Smooth muscle cell (in vitro differentiated cells): ENCODE results near the gene PDCD1LG2. TPM values are rescaled to one million over a fixed set of nuclear protein-coding genes. Genes with fewer than 3 reads are reported as not detected.

ENCODE experiments used
- DNase-seq: peaks from one replicate; lab custom pipeline; 2025; ENCODE audit not compliant: unreplicated experiment; lab: John Stamatoyannopoulos, UW
- H2AFZ ChIP-seq: fragments of 200-600 bp; sonication (generic); 2 replicates; pipeline ENCODE4 v1.6.0; 2016; ENCODE audit warnings: antibody characterized with exemption, low read depth, mild to moderate bottlenecking
- H3F3A ChIP-seq: fragments of 200-600 bp; sonication (generic); 2 replicates; pipeline ENCODE4 v1.6.0; 2017; ENCODE audit warnings: antibody characterized with exemption, low read depth
- H3K27ac ChIP-seq: fragments of 200-600 bp; sonication (generic); 2 replicates; pipeline ENCODE4 v1.5.1; 2016; ENCODE audit warnings: low read depth, mild to moderate bottlenecking
- H3K27me3 ChIP-seq: fragments of 200-600 bp; sonication (generic); 2 replicates; pipeline ENCODE4 v1.6.1; 2016; ENCODE audit warnings: low read depth, mild to moderate bottlenecking
- H3K36me3 ChIP-seq: fragments of 200-600 bp; sonication (generic); 2 replicates; pipeline ENCODE4 v1.5.1; 2016; ENCODE audit warnings: low read depth
- H3K4me1 ChIP-seq: fragments of 200-600 bp; sonication (generic); 2 replicates; pipeline ENCODE4 v1.5.1; 2016; ENCODE audit warnings: low read depth
- H3K4me2 ChIP-seq: fragments of 200-600 bp; sonication (generic); 2 replicates; pipeline ENCODE4 v1.6.0; 2016; ENCODE audit warnings: mild to moderate bottlenecking
- H3K4me3 ChIP-seq: fragments of 200-600 bp; sonication (generic); 2 replicates; pipeline ENCODE4 v1.5.1; 2016; ENCODE audit warnings: mild to moderate bottlenecking
- H3K79me2 ChIP-seq: fragments of 200-600 bp; sonication (generic); 2 replicates; pipeline ENCODE4 v1.6.0; 2016; ENCODE audit warnings: low read depth, mild to moderate bottlenecking
- H3K9ac ChIP-seq: fragments of 200-600 bp; sonication (generic); 2 replicates; pipeline ENCODE4 v1.6.0; 2016; ENCODE audit warnings: low read depth
- H3K9me3 ChIP-seq: fragments of 200-600 bp; sonication (generic); replicated peaks from 2 replicates; pipeline ENCODE4 v1.5.1; 2016; ENCODE audit warnings: low read depth
- H4K20me1 ChIP-seq: fragments of 200-600 bp; sonication (generic); 2 replicates; pipeline ENCODE4 v1.6.0; 2016; ENCODE audit warnings: low read depth
- WGBS: methylation state at CpG from one replicate; pipeline ENCODE4 v1.1.7; 2016; ENCODE audit warnings: low lambda C conversion rate; 5-methylcytosine and 5-hydroxymethylcytosine counted together
- polyA plus RNA-seq: library from polyadenylated mRNA; unstranded; fragments of >200 nt; fragmentation: Nextera tagmentation; extraction: Ambion mirVana; gene quantifications from 2 replicates; pipeline ENCODE4 v1.2.1, GENCODE V29; 2016
- total RNA-seq: library from RNA; depleted of rRNA; stranded (reverse); fragments of >200 nt; gene quantifications from 2 replicates; pipeline ENCODE4 v1.2.3, GENCODE V29; 2014
- TF ChIP-seq, protein P1 (sequence below): fragments of 200-600 bp; sonication (generic); IDR thresholded peaks from 2 replicates; pipeline ENCODE4 v1.5.1; 2017; ENCODE audit warnings: borderline replicate concordance, mild to moderate bottlenecking, antibody characterized with exemption; ENCODE audit not compliant: insufficient read depth, poor library complexity, severe bottlenecking

Gene PDCD1LG2
- total and polyA plus RNA-seq, 2 experiments from 2014 or later = 10.0 to 11.6 TPM

DNA sequence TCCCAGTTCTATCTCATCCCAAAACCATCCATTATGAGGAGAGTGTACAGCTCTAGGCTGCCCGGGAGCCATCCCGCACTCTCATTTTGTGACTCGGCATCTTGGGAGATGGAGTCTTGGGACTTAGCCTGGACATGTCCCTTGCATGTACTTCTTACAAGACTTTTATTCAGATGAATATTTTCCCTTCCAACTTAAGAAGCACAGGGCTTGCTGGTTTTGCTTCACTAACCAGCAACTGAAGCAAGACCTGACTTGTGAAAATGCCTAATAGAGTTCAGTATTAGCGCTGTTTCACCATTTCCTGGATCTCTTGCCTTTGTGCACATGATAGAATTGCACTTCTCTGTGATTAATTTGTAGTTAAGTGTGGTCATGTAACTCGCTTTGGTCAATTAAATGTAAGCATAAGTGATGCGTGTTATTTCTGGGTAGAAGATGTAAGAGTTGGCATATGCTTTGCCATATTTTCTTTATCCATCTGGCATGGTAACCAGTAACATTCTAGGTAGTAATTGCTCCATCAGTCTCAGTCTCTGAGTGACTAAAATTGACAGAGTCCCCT is 55.8 kb downstream of the PDCD1LG2 start:
- H3K9me3 ChIP-seq = no peaks in the 10 kb centered on the region
- no peaks in the 10 kb centered on the region for H3K27me3 ChIP-seq

DNA sequence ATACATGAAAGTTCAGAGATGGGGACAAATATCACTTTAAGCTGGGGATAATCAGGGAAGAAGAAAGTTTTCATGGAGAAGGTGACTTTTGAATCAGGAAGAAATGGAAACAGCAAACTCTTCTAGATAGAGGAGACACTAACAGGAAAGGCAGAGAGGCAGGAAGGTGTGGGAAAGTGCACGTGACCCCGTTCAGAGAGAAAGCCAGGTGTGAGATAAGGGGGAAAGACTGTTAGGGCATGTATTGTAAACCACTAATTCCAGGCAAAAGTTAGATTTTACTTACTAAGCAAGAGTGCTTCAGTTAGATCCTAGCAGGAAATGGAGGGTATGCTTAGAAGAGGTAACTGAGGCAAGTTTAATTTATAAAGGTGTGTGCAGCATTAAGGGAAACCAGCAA is 58.5 kb downstream of the PDCD1LG2 start:
- Histone ChIP-seq H3F3A (no peaks in the 10 kb centered on the region), H4K20me1 (no peaks in the 10 kb centered on the region), H2AFZ (no peak overlapping the region), H3K27ac (no peak overlapping the region), H3K4me2 (no peak overlapping the region), H3K4me1 (no peaks in the 10 kb centered on the region), H3K36me3 (no peaks in the 10 kb centered on the region), H3K79me2 (no peaks in the 10 kb centered on the region), H3K9ac (no peak overlapping the region), H3K27me3 (no peaks in the 10 kb centered on the region), H3K9me3 (no peaks in the 10 kb centered on the region), H3K4me3 (no peak overlapping the region)
- TF ChIP-seq, protein P1, sequence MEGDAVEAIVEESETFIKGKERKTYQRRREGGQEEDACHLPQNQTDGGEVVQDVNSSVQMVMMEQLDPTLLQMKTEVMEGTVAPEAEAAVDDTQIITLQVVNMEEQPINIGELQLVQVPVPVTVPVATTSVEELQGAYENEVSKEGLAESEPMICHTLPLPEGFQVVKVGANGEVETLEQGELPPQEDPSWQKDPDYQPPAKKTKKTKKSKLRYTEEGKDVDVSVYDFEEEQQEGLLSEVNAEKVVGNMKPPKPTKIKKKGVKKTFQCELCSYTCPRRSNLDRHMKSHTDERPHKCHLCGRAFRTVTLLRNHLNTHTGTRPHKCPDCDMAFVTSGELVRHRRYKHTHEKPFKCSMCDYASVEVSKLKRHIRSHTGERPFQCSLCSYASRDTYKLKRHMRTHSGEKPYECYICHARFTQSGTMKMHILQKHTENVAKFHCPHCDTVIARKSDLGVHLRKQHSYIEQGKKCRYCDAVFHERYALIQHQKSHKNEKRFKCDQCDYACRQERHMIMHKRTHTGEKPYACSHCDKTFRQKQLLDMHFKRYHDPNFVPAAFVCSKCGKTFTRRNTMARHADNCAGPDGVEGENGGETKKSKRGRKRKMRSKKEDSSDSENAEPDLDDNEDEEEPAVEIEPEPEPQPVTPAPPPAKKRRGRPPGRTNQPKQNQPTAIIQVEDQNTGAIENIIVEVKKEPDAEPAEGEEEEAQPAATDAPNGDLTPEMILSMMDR = no peak
- WGBS = 82% methylated on average over 2 of the region's 2 CpGs
- DNase-seq = no peak

More for the DNA sequence above, 55.8 kb downstream of the PDCD1LG2 start:
- TF ChIP-seq, protein P1 = no peak
- 82% methylated on average over 6 of the region's 6 CpGs for WGBS
- no peak overlapping the region for H3K4me3 ChIP-seq
- peak overlapping the region; percentile 22 for H3K27ac ChIP-seq
- no peak overlapping the region for H3K4me2 ChIP-seq
- no peak overlapping the region for H2AFZ ChIP-seq
- no peak overlapping the region for H3K9ac ChIP-seq
- no peaks in the 10 kb centered on the region for H3K36me3 ChIP-seq
- no peaks in the 10 kb centered on the region for H3K4me1 ChIP-seq
- no peaks in the 10 kb centered on the region for H4K20me1 ChIP-seq
- no peak for DNase-seq
- no peaks in the 10 kb centered on the region for H3F3A ChIP-seq
- no peaks in the 10 kb centered on the region for H3K79me2 ChIP-seq

DNA sequence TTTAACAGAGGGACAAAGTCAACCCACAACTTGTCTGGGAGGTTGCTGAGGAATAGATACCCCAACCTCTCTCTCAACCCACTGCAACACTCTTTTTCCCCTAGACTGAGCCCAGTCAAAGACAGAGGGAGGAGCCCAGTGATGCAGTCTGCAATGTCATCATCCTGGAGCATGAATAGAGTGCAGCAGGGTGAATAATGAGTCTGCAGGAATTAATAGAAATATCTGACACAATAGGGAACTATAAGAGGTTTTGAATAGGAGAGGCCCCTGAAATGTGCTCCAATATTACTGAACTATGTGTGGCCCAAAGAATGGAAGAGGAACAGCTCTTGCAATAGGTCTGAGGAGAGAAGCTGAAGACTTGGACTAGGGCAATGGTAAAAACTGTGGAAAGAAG is 59.1 kb downstream of the PDCD1LG2 start:
- H3K27ac ChIP-seq = no peak overlapping the region
- no peaks in the 10 kb centered on the region for H3K4me1 ChIP-seq
- no peaks in the 10 kb centered on the region for H3K27me3 ChIP-seq

More for the DNA sequence above, 59.1 kb downstream of the PDCD1LG2 start:
- no peaks in the 10 kb centered on the region for H3K9me3 ChIP-seq
- no peak overlapping the region for H3K4me2 ChIP-seq
- no peak overlapping the region for H3K4me3 ChIP-seq
- no peaks in the 10 kb centered on the region for H4K20me1 ChIP-seq
- TF ChIP-seq, protein P1 = no peak
- no peak for DNase-seq
- H3K9ac ChIP-seq = no peak overlapping the region
- no peaks in the 10 kb centered on the region for H3F3A ChIP-seq
- no peak overlapping the region for H2AFZ ChIP-seq
- no peaks in the 10 kb centered on the region for H3K79me2 ChIP-seq
- no peaks in the 10 kb centered on the region for H3K36me3 ChIP-seq
